ENCODE data around the gene SPO11. TPM values are rescaled to one million over a fixed set of nuclear protein-coding genes. Genes with fewer than 3 reads are reported as not detected.

The SPO11 gene
- total RNA-seq, 1 donor from 2014 or later: not detected

- Mint-ChIP-seq H3K36me3 (no peaks in the 10 kb centered on the region), H3K27me3 (peaks cover 2% of the 10 kb centered on the region), H3K9me3 (no peaks in the 10 kb centered on the region), H3K4me1 (ENCODE audit: unreplicated experiment) (peaks cover 32% of the 10 kb centered on the region), H3K27ac (no peak overlapping the region), H3K4me3 (no peak overlapping the region)
- TF ChIP-seq CTCF (conservative IDR thresholded peaks at IDR 0.05): no peak
- no peak for DNase-seq (ENCODE audit: extremely low spot score, unreplicated experiment)
These were observed 8.5 kb upstream of the SPO11 start for GRCh38 chr20:57321142-57321541.

- Mint-ChIP-seq H3K27me3 (peaks cover 2% of the 10 kb centered on the region), H3K36me3 (no peaks in the 10 kb centered on the region), H3K4me3 (peak overlapping the region; percentile 70), H3K4me1 (ENCODE audit: unreplicated experiment) (peaks cover 43% of the 10 kb centered on the region), H3K9me3 (no peaks in the 10 kb centered on the region), H3K27ac (peak overlapping the region; percentile 58)
- DNase-seq (ENCODE audit: extremely low spot score, unreplicated experiment): no peak
- no peak for TF ChIP-seq CTCF (conservative IDR thresholded peaks at IDR 0.05)
These were observed 7.1 kb upstream of the SPO11 start for GRCh38 chr20:57322476-57322875.

- Mint-ChIP-seq H3K9me3 (no peaks in the 10 kb centered on the region), H3K27ac (peak overlapping the region; percentile 58), H3K4me3 (peak overlapping the region; percentile 70), H3K4me1 (ENCODE audit: unreplicated experiment) (peaks cover 41% of the 10 kb centered on the region), H3K36me3 (no peaks in the 10 kb centered on the region), H3K27me3 (peaks cover 2% of the 10 kb centered on the region)
- peak; percentile 60 for DNase-seq (ENCODE audit: extremely low spot score, unreplicated experiment)
- no peak for TF ChIP-seq CTCF (conservative IDR thresholded peaks at IDR 0.05)
These were observed 6.6 kb upstream of the SPO11 start for GRCh38 chr20:57323034-57323433.

GRCh38 chr20:57325632-57326356, 3.8 kb upstream of the SPO11 start:
- peak; percentile 44 for DNase-seq (ENCODE audit: extremely low spot score, unreplicated experiment)
- TF ChIP-seq CTCF (conservative IDR thresholded peaks at IDR 0.05): no peak
- Mint-ChIP-seq H3K27ac (peak overlapping the region; percentile 97), H3K4me3 (no peak overlapping the region), H3K27me3 (peaks cover 2% of the 10 kb centered on the region), H3K36me3 (no peaks in the 10 kb centered on the region), H3K4me1 (ENCODE audit: unreplicated experiment) (peaks cover 36% of the 10 kb centered on the region), H3K9me3 (no peaks in the 10 kb centered on the region)

GRCh38 chr20:57326667-57327455, 2.7 kb upstream of the SPO11 start:
- H3K4me1 Mint-ChIP-seq (ENCODE audit: unreplicated experiment): peaks cover 40% of the 10 kb centered on the region
- no peak for TF ChIP-seq CTCF (conservative IDR thresholded peaks at IDR 0.05)
- H3K27ac Mint-ChIP-seq: peak overlapping the region; percentile 97
- H3K9me3 Mint-ChIP-seq: no peaks in the 10 kb centered on the region
- H3K27me3 Mint-ChIP-seq: peaks cover 4% of the 10 kb centered on the region
- DNase-seq (ENCODE audit: extremely low spot score, unreplicated experiment): peak; percentile 76
- H3K4me3 Mint-ChIP-seq: peak overlapping the region; percentile 77
- no peaks in the 10 kb centered on the region for H3K36me3 Mint-ChIP-seq

Measured in type B pancreatic cell (in vitro differentiated cells).